HFFc6 (cell line): ENCODE measurements around the gene MED27. TPM values are rescaled to one million over a fixed set of nuclear protein-coding genes. Genes with fewer than 3 reads are reported as not detected.

ENCODE experiments used
- DNase-seq: peaks from one replicate; pipeline ENCODE4 v3.0.0-alpha.2; 2018
- H3K27ac Mint-ChIP-seq: 2 replicates; pipeline ENCODE4 v1.8.0; 2020; ENCODE audit warnings: mild to moderate bottlenecking, mixed read lengths
- H3K27me3 Mint-ChIP-seq: 2 replicates; pipeline ENCODE4 v1.8.0; 2021; ENCODE audit warnings: mild to moderate bottlenecking, moderate library complexity, mixed read lengths; ENCODE audit not compliant: insufficient read depth
- H3K36me3 Mint-ChIP-seq: 2 replicates; pipeline ENCODE4 v1.8.0; 2021; ENCODE audit warnings: low read depth, mixed read lengths
- H3K4me1 Mint-ChIP-seq: 2 replicates; pipeline ENCODE4 v1.8.0; 2020; ENCODE audit warnings: low read depth, mixed read lengths
- H3K4me3 Mint-ChIP-seq: 2 replicates; pipeline ENCODE4 v1.8.0; 2020; ENCODE audit warnings: mild to moderate bottlenecking, moderate library complexity, mixed read lengths
- H3K9me3 Mint-ChIP-seq: 2 replicates; pipeline ENCODE4 v1.8.0; 2020; ENCODE audit warnings: mild to moderate bottlenecking, mixed read lengths
- total RNA-seq, 6 experiments: library from RNA; stranded (reverse); fragmentation: NEBNext Ultra II Directional; extraction: Animal tissue kit (Norgen Biotek cat#: 25700); gene quantifications; 2 replicates in 1 of 6; 3 replicates in 5 of 6; pipeline ENCODE4 v1.2.3, GENCODE V29; 2021
- TF ChIP-seq, protein P1 (sequence below): fragments of 200-600 bp; sonication (generic); IDR thresholded peaks from 2 replicates; pipeline ENCODE4 v1.5.0; 2021; ENCODE audit warnings: antibody characterized with exemption, mild to moderate bottlenecking

Gene MED27
- total RNA-seq, 6 experiments from 2014 or later, result 30.2 to 37.7 (median 32.7) TPM

GRCh38 chr9:131961496-131961880 is 118.2 kb downstream of the MED27 start:
- Mint-ChIP-seq H3K9me3 (no peaks in the 10 kb centered on the region), H3K36me3 (peaks cover 9% of the 10 kb centered on the region), H3K4me3 (no peak overlapping the region), H3K27ac (no peak overlapping the region), H3K27me3 (peaks cover 3% of the 10 kb centered on the region; the same call in 1 of the 2 replicates), H3K4me1 (peaks cover 10% of the 10 kb centered on the region)
- no peak for DNase-seq
- TF ChIP-seq, protein P1, sequence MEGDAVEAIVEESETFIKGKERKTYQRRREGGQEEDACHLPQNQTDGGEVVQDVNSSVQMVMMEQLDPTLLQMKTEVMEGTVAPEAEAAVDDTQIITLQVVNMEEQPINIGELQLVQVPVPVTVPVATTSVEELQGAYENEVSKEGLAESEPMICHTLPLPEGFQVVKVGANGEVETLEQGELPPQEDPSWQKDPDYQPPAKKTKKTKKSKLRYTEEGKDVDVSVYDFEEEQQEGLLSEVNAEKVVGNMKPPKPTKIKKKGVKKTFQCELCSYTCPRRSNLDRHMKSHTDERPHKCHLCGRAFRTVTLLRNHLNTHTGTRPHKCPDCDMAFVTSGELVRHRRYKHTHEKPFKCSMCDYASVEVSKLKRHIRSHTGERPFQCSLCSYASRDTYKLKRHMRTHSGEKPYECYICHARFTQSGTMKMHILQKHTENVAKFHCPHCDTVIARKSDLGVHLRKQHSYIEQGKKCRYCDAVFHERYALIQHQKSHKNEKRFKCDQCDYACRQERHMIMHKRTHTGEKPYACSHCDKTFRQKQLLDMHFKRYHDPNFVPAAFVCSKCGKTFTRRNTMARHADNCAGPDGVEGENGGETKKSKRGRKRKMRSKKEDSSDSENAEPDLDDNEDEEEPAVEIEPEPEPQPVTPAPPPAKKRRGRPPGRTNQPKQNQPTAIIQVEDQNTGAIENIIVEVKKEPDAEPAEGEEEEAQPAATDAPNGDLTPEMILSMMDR, result no peak

- no peak overlapping the region for H3K4me3 Mint-ChIP-seq
- H3K9me3 Mint-ChIP-seq, result no peaks in the 10 kb centered on the region
- peaks cover 3% of the 10 kb centered on the region; the same call in 1 of the 2 replicates for H3K27me3 Mint-ChIP-seq
- DNase-seq, result no peak
- peaks cover 10% of the 10 kb centered on the region for H3K4me1 Mint-ChIP-seq
- TF ChIP-seq, protein P1, result no peak
- H3K36me3 Mint-ChIP-seq, result peaks cover 9% of the 10 kb centered on the region
- no peak overlapping the region for H3K27ac Mint-ChIP-seq
These were observed 118.7 kb downstream of the MED27 start for GRCh38 chr9:131960851-131961495.

DNA sequence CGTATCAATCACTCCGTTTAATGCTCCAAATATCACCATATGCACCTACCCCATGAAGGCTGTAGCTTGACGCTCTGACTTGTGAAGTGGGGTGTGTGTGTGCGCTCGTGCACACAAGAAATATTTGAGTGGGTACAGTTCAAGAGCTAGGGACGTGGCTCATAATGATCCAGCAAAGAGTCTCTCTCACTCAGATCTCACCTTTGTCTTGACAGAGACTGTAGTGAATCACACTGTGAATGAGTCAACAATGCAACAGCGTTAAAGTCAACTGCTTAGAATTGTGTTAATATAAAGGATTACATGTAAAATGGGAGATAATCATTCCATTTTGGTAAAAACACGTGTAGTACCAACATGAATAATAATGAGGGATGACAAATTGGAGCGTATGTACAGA is 119.4 kb downstream of the MED27 start:
- H3K27me3 Mint-ChIP-seq, result peaks cover 3% of the 10 kb centered on the region; the same call in 1 of the 2 replicates
- H3K4me1 Mint-ChIP-seq, result peaks cover 10% of the 10 kb centered on the region
- no peak overlapping the region for H3K4me3 Mint-ChIP-seq
- H3K9me3 Mint-ChIP-seq, result no peaks in the 10 kb centered on the region
- TF ChIP-seq, protein P1, result no peak
- H3K27ac Mint-ChIP-seq, result no peak overlapping the region
- no peak for DNase-seq
- peaks cover 9% of the 10 kb centered on the region for H3K36me3 Mint-ChIP-seq

GRCh38 chr9:131959887-131960286 is 119.8 kb downstream of the MED27 start:
- Mint-ChIP-seq H3K9me3 (no peaks in the 10 kb centered on the region), H3K4me3 (no peak overlapping the region), H3K4me1 (peaks cover 10% of the 10 kb centered on the region), H3K27me3 (peaks cover 3% of the 10 kb centered on the region; the same call in 1 of the 2 replicates), H3K27ac (no peak overlapping the region), H3K36me3 (peaks cover 9% of the 10 kb centered on the region)
- DNase-seq, result no peak
- TF ChIP-seq, protein P1, result no peak

GRCh38 chr9:131959056-131959455 is 120.6 kb downstream of the MED27 start:
- Mint-ChIP-seq H3K4me1 (peaks cover 10% of the 10 kb centered on the region), H3K27me3 (peaks cover 3% of the 10 kb centered on the region; the same call in 1 of the 2 replicates), H3K9me3 (no peaks in the 10 kb centered on the region), H3K4me3 (no peak overlapping the region), H3K36me3 (peaks cover 5% of the 10 kb centered on the region), H3K27ac (no peak overlapping the region)
- TF ChIP-seq, protein P1, result no peak
- no peak for DNase-seq
